ENCODE data around the gene DCP1B. TPM values are rescaled to one million over a fixed set of nuclear protein-coding genes. Genes with fewer than 3 reads are reported as not detected.

Gene DCP1B
- total RNA-seq, 2 experiments from 2014 or later: 20.7 to 21.4 TPM

GRCh38 chr12:1913377-1914113, 90.7 kb downstream of the DCP1B start:
- POLR2A ChIA-PET: no interaction called here
- peaks cover 15% of the 10 kb centered on the region for H3K4me1 Mint-ChIP-seq
- peaks cover 12% of the 10 kb centered on the region for H3K27me3 Mint-ChIP-seq
- peaks cover 2% of the 10 kb centered on the region for H3K36me3 Mint-ChIP-seq
- H3K27ac Mint-ChIP-seq: no peak overlapping the region
- DNase-seq (peak; percentile 25), ATAC-seq (ENCODE audit: low read depth) (no peak)
- H3K9me3 Mint-ChIP-seq: no peaks in the 10 kb centered on the region
- no peak overlapping the region for H3K4me3 Mint-ChIP-seq

- DNase-seq (peak; percentile 11), ATAC-seq (ENCODE audit: low read depth) (no peak)
- peaks cover 12% of the 10 kb centered on the region for H3K27me3 Mint-ChIP-seq
- H3K36me3 Mint-ChIP-seq: peaks cover 2% of the 10 kb centered on the region
- H3K9me3 Mint-ChIP-seq: peaks cover under 1% of the 10 kb centered on the region
- peaks cover 16% of the 10 kb centered on the region for H3K4me1 Mint-ChIP-seq
- no peak overlapping the region for H3K4me3 Mint-ChIP-seq
- no peak overlapping the region for H3K27ac Mint-ChIP-seq
- POLR2A ChIA-PET: no interaction called here
Measured at GRCh38 chr12:1912580-1913376, 91.5 kb downstream of the DCP1B start.

GRCh38 chr12:1911598-1912575, 92.4 kb downstream of the DCP1B start:
- Mint-ChIP-seq H3K27ac (no peak overlapping the region), H3K27me3 (peaks cover 14% of the 10 kb centered on the region), H3K36me3 (peaks cover 2% of the 10 kb centered on the region), H3K4me3 (no peak overlapping the region), H3K9me3 (peaks cover 5% of the 10 kb centered on the region), H3K4me1 (peaks cover 18% of the 10 kb centered on the region)
- no peak for ATAC-seq (ENCODE audit: low read depth)
- DNase-seq: no peak
- POLR2A ChIA-PET: no interaction called here

DNA sequence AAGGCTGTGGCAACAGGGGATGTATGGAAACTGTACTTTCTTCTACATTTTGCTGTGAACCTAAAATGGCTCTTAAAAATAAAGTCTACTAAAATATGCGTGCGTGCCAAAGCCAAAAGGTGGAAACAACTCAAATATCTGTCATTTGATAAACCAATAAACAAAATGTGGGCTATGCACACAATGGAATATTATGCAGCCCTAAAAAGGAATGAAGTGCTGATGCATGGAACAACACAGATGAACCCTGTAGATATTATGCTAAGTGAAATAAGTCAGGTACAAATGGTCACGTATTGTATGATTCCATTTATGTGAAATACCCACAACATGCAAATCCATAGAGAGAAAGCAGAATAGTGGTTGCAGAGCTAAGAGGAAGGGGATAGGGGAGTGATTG, 93.8 kb downstream of the DCP1B start:
- ATAC-seq (ENCODE audit: low read depth) (no peak), DNase-seq (no peak)
- Mint-ChIP-seq H3K4me3 (no peak overlapping the region), H3K27me3 (peaks cover 13% of the 10 kb centered on the region), H3K9me3 (peaks cover 10% of the 10 kb centered on the region), H3K4me1 (peaks cover 8% of the 10 kb centered on the region), H3K36me3 (no peaks in the 10 kb centered on the region), H3K27ac (no peak overlapping the region)
- POLR2A ChIA-PET: no interaction called here

DNA sequence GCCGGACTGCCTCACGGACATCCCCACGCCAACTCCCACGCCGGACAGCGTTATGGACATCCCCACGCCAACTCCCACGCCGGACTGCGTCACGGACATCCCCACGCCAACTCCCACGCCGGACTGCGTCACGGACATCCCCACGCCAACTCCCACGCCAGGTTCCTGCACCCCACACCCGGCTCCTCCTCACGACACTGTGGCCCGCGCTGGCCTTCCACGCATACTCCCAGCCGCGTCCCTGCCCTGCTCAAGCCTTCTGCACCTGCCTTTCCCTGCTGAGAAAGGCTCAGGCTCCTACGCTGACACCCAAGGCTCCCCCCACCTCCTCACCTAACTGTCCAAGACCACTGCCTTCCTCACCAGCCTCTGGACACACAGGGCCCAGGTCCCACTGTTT, 95.5 kb downstream of the DCP1B start:
- POLR2A ChIA-PET: no interaction called here
- Mint-ChIP-seq H3K36me3 (peaks cover 2% of the 10 kb centered on the region), H3K27me3 (peaks cover 14% of the 10 kb centered on the region), H3K4me1 (peaks cover 3% of the 10 kb centered on the region), H3K4me3 (no peak overlapping the region), H3K27ac (no peak overlapping the region), H3K9me3 (peaks cover 13% of the 10 kb centered on the region)
- ATAC-seq (ENCODE audit: low read depth) (no peak), DNase-seq (no peak)

DNA sequence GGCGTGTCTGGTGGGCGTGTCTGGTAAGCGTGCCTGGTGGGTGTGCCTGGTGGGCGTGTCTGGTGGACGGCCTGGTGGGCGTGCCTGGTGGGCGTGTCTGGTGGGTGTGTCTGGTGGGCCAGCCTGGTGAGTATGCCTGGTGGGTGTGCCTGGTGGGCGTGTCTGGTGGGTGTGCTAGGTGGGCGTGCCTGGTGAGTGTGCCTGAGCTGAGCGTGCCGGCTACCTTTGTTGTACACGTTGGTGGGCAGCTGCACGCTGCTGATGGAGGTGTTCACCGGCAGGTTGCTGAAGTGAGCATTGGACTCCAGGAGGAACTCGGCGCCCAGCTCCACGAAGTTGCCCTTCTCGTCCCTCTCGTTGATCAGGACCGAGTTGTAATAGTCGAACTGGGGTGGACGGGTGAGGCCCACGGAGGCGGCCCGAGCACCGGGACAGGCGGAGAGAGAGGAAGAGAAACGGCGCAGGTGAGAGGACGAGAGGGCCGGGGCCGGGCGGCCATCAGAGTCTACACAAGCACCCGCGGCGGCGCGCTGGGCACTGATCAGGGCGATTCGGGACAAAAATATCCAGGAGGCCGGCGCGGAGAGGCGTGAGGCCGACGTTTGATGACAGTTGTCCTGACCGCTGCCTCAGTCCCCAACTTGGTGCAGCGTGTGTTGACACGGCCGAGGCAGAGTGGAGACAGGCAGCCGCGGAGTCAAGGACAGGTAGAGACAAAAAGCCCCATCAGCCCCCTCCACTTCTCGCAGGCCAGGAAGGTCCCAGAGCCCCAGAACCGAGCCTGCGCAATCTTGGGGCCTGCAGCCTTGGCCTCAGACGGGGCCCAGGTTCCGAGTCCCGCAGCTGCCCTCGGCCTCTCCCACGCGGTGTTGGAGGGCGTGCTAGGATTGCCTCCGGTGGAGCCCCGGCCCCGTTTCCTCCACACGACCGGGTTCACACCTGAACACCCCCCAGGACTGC, 96.3 kb downstream of the DCP1B start:
- POLR2A ChIA-PET: no interaction called here
- peaks cover 2% of the 10 kb centered on the region for H3K36me3 Mint-ChIP-seq
- ATAC-seq (ENCODE audit: low read depth) (no peak), DNase-seq (peak; percentile 32)
- H3K4me3 Mint-ChIP-seq: peak overlapping the region; percentile 65
- peaks cover 17% of the 10 kb centered on the region for H3K9me3 Mint-ChIP-seq
- H3K27ac Mint-ChIP-seq: no peak overlapping the region
- peaks cover 21% of the 10 kb centered on the region for H3K27me3 Mint-ChIP-seq
- peaks cover 3% of the 10 kb centered on the region for H3K4me1 Mint-ChIP-seq

DNA sequence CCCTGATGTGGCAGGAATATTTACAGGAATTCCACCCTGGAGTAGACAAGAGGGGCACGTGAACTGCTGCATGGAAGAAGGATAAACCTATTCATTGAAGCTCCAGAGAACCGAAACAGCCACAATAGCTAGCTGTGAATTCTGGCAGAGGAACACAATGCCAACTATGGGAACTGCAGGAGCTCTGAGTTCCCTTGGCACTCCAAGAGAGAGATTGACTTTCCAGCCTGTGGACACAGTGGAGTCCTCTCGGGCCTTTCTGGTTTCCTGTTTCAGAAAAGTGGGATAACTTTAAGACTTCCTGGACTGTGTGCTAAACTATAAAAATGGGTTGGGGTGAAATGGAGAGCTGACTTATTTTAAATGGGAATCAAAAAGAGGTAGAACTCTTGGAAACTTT, 97.7 kb downstream of the DCP1B start:
- Mint-ChIP-seq H3K4me3 (no peak overlapping the region), H3K4me1 (peaks cover 3% of the 10 kb centered on the region), H3K27me3 (peaks cover 30% of the 10 kb centered on the region), H3K9me3 (peaks cover 20% of the 10 kb centered on the region), H3K36me3 (peaks cover 2% of the 10 kb centered on the region), H3K27ac (no peak overlapping the region)
- ATAC-seq (ENCODE audit: low read depth) (no peak), DNase-seq (no peak)
- POLR2A ChIA-PET: no interaction called here

GRCh38 chr12:1904875-1905274, 99.4 kb downstream of the DCP1B start:
- peaks cover 44% of the 10 kb centered on the region for H3K27me3 Mint-ChIP-seq
- ATAC-seq (ENCODE audit: low read depth) (no peak), DNase-seq (no peak)
- H3K36me3 Mint-ChIP-seq: peaks cover 2% of the 10 kb centered on the region
- POLR2A ChIA-PET: no interaction called here
- H3K4me3 Mint-ChIP-seq: no peak overlapping the region
- no peak overlapping the region for H3K27ac Mint-ChIP-seq
- peaks cover 3% of the 10 kb centered on the region for H3K4me1 Mint-ChIP-seq
- H3K9me3 Mint-ChIP-seq: peaks cover 20% of the 10 kb centered on the region

GRCh38 chr12:1896964-1897363, 107.3 kb downstream of the DCP1B start:
- H3K27ac Mint-ChIP-seq: no peak overlapping the region
- H3K36me3 Mint-ChIP-seq: peaks cover 1% of the 10 kb centered on the region
- ATAC-seq (ENCODE audit: low read depth) (no peak), DNase-seq (no peak)
- no peak overlapping the region for H3K4me3 Mint-ChIP-seq
- H3K4me1 Mint-ChIP-seq: no peaks in the 10 kb centered on the region
- H3K9me3 Mint-ChIP-seq: peaks cover 6% of the 10 kb centered on the region
- peaks cover 52% of the 10 kb centered on the region for H3K27me3 Mint-ChIP-seq
- POLR2A ChIA-PET: no interaction called here

Other genes with a start within 250 kb of the DCP1B start
- gene LRTM2, start 183.9 kb downstream of the DCP1B start, total RNA-seq: not detected
- gene CACNA2D4, start 85.8 kb downstream of the DCP1B start, total RNA-seq: 10 to 100 TPM in 1 of 2 experiments, 1 to 10 TPM in 1; 8.0 to 10.4 TPM
- under 1 TPM; 0.11 to 0.14 TPM for gene CACNA1C, start 48.5 kb upstream of the DCP1B start, total RNA-seq